GM13977 (cell line): ENCODE results near the gene GRP.

Experiments used
- DNase-seq: peaks from one replicate; pipeline ENCODE4 v3.0.0; 2012; ENCODE audit warnings: low spot score
- CTCF ChIP-seq: IDR thresholded peaks from 2 replicates; pipeline ENCODE4 v1.5.1; 2012; ENCODE audit warnings: mild to moderate bottlenecking, control low read depth; ENCODE audit not compliant: insufficient read depth; ENCODE audit errors: extremely low read depth, missing control alignments
- in situ Hi-C: fragments of 300-500 bp; cut with MboI; formaldehyde crosslinking; loops from one replicate; pipeline ENCODE4 v1.12.0; 2022; ENCODE audit warnings: low sequenced_read_pairs, low pct_unique_long_range_greater_than_20kb, mixed read lengths, inconsistent platforms; ENCODE audit not compliant: unreplicated experiment

GRP gene

GRCh38 chr18:59219672-59220163 is at the start of gene GRP:
TSS of gene GRP (plus strand) at chr18:59220158. CDS start at chr18:59220266, 108 bp downstream.
- no peak for DNase-seq
- in situ Hi-C loops, result no loop called here
- TF ChIP-seq CTCF, result no peak

- no peak for DNase-seq
- TF ChIP-seq CTCF, result no peak
- in situ Hi-C loops, result no loop called here
Measured at GRCh38 chr18:59172664-59173249, 47.2 kb upstream of the GRP start.

GRCh38 chr18:59177485-59177884 is 42.5 kb upstream of the GRP start:
- no peak for DNase-seq
- no peak for TF ChIP-seq CTCF
- in situ Hi-C loops, result no loop called here

- in situ Hi-C loops, result no loop called here
- DNase-seq, result no peak
- no peak for TF ChIP-seq CTCF
Measured at GRCh38 chr18:59180150-59180845, 39.7 kb upstream of the GRP start.

DNA sequence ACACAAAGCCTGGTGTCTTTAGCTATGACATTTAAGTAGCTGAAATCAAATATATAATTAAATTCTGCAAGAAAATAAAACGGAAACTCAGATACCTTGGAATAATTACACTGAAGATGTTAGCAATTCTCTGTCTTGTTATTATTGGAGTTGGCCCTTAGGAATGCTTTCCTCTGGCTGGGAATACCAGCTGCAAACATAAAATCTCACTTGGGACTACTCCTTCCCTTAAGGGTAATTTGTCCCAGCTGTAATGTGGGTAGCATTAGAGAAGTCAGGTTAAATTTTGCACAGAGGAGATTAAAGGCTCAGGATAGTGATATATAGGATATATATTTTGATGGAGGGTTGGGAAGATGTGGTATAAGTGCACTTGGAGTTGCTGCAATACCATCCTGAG is 37.3 kb upstream of the GRP start:
- no peak for DNase-seq
- no peak for TF ChIP-seq CTCF
- in situ Hi-C loops, result no loop called here

DNA sequence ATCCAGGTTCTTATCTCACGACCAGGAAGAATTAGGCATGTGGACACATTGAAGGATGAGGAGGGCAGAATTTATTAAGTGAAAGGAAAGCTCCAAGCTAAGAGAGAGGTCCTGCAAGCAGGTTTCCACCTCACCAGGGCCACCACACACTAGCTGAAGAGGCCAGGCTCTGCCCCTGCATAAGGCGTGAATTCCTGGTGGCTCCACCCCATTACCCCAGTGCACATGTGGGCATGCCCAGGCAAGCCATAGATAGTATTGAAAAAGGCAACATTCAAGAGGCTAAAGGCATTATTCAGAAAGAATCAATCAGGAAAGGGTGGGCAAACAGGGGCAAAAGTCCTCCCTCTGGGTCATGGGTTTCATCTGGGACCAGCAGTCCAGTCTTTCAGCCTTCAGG is 30.9 kb upstream of the GRP start:
- TF ChIP-seq CTCF, result no peak
- DNase-seq, result no peak

More for the DNA sequence above, 30.9 kb upstream of the GRP start:
- in situ Hi-C loops, result no loop called here
